ENCODE results near the gene ATPAF2. TPM values are rescaled to one million over a fixed set of nuclear protein-coding genes. Genes with fewer than 3 reads are reported as not detected.

Gene ATPAF2
- total RNA-seq, 3 donors from 2014 or later (not counting 1 experiment from before 2014, with no cell fraction given) = 31.4 to 43.4 (median 41.5) TPM

- H3K27ac ChIP-seq (ENCODE audit: low read length) = no peak overlapping the region
- TF ChIP-seq CTCF (IDR thresholded peaks at IDR 0.05) = no peak
- DNase-seq (no peak), ATAC-seq (no peak)
- H3K4me3 ChIP-seq (ENCODE audit: low read length) = no peak overlapping the region
- H3K4me1 ChIP-seq (ENCODE audit: control insufficient read depth, insufficient read depth, low read length) = no peaks in the 10 kb centered on the region
- Mint-ChIP-seq H3K36me3 (peaks cover 10% of the 10 kb centered on the region), H3K27ac (no peak overlapping the region), H3K4me3 (no peak overlapping the region), H3K9me3 (no peaks in the 10 kb centered on the region), H3K4me1 (no peaks in the 10 kb centered on the region), H3K27me3 (ENCODE audit: low read depth in 2 of 2) (no peaks in the 10 kb centered on the region)
- intact Hi-C loops (cut with micrococcal nuclease) = no loop called here
- no peaks in the 10 kb centered on the region for H3K9me3 ChIP-seq (ENCODE audit: control insufficient read depth, insufficient read depth, low read length)
- peaks cover 22% of the 10 kb centered on the region for H3K36me3 ChIP-seq (ENCODE audit: control insufficient read depth, insufficient read depth, low read length)
- H3K27me3 ChIP-seq (ENCODE audit: control insufficient read depth, insufficient read depth, low read length) = no peaks in the 10 kb centered on the region
- 90% methylated on average over 1 of the region's 2 CpGs for WGBS (ENCODE audit: insufficient coverage)
These were observed 25.1 kb upstream of the ATPAF2 start for GRCh38 chr17:18064053-18064452.

DNA sequence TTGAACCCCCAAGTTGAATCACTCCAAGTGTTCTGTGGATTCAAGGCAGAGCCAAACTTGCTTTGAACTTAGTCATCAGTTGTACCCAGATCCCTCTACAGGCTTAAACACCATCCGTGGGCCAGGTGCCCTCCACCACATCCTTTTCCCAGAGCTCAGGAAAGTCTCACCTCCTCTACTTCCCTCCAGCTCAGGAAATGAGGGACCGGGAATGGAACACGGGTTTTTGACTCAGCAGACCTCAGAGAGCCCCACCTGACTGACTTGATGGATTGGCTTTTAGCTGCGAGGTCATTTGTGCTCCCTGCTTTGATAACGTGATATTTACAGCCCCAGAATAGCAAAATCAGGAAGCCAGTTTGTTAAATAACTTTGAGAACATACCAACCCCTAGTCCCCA is 20.3 kb upstream of the ATPAF2 start:
- DNase-seq (no peak), ATAC-seq (no peak)
- Mint-ChIP-seq H3K9me3 (no peaks in the 10 kb centered on the region), H3K27ac (no peak overlapping the region), H3K4me3 (no peak overlapping the region), H3K27me3 (ENCODE audit: low read depth in 2 of 2) (no peaks in the 10 kb centered on the region), H3K36me3 (peaks cover 15% of the 10 kb centered on the region), H3K4me1 (no peaks in the 10 kb centered on the region)
- peaks cover 33% of the 10 kb centered on the region for H3K36me3 ChIP-seq (ENCODE audit: control insufficient read depth, insufficient read depth, low read length)
- WGBS (ENCODE audit: insufficient coverage) = 61% methylated on average over 5 of the region's 5 CpGs
- H3K27me3 ChIP-seq (ENCODE audit: control insufficient read depth, insufficient read depth, low read length) = no peaks in the 10 kb centered on the region
- intact Hi-C loops (cut with micrococcal nuclease) = no loop called here
- no peak overlapping the region for H3K27ac ChIP-seq (ENCODE audit: low read length)
- H3K4me3 ChIP-seq (ENCODE audit: low read length) = no peak overlapping the region
- no peak for TF ChIP-seq CTCF (IDR thresholded peaks at IDR 0.05)
- H3K9me3 ChIP-seq (ENCODE audit: control insufficient read depth, insufficient read depth, low read length) = no peaks in the 10 kb centered on the region
- no peaks in the 10 kb centered on the region for H3K4me1 ChIP-seq (ENCODE audit: control insufficient read depth, insufficient read depth, low read length)

DNA sequence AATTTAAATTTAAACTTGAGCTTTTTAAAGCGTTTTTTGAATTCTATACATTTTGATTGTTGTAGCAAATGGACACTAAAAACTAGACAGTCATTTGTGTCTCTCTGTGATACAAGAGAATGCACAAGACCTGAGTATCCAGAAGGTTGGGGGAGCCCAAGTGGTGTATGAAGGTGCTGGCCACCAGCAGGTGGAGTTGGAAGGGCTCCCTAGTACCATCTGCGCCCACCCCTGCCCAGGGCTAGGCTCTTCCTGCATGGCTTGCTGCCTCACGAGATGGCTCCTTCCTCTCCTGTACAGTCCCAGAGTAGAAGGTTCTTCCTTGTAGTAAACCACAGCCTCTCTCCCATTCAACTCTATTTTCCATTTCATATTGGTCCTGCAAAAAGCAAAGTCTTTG is 17.2 kb upstream of the ATPAF2 start:
- WGBS (ENCODE audit: insufficient coverage) = 76% methylated on average over 3 of the region's 3 CpGs
- Histone ChIP-seq H3K4me3 (ENCODE audit: low read length) (no peak overlapping the region), H3K27me3 (ENCODE audit: control insufficient read depth, insufficient read depth, low read length) (no peaks in the 10 kb centered on the region), H3K4me1 (ENCODE audit: control insufficient read depth, insufficient read depth, low read length) (no peaks in the 10 kb centered on the region), H3K9me3 (ENCODE audit: control insufficient read depth, insufficient read depth, low read length) (no peaks in the 10 kb centered on the region), H3K27ac (ENCODE audit: low read length) (no peak overlapping the region), H3K36me3 (ENCODE audit: control insufficient read depth, insufficient read depth, low read length) (peaks cover 32% of the 10 kb centered on the region)
- no peaks in the 10 kb centered on the region for H3K27me3 Mint-ChIP-seq (ENCODE audit: low read depth in 2 of 2)
- intact Hi-C loops (cut with micrococcal nuclease) = no loop called here
- DNase-seq (no peak), ATAC-seq (no peak)
- no peaks in the 10 kb centered on the region for H3K9me3 Mint-ChIP-seq
- TF ChIP-seq CTCF (IDR thresholded peaks at IDR 0.05) = no peak
- H3K4me1 Mint-ChIP-seq = no peaks in the 10 kb centered on the region
- H3K4me3 Mint-ChIP-seq = no peak overlapping the region
- no peak overlapping the region for H3K27ac Mint-ChIP-seq
- H3K36me3 Mint-ChIP-seq = peaks cover 13% of the 10 kb centered on the region

GRCh38 chr17:18055597-18055996 is 16.6 kb upstream of the ATPAF2 start:
- ATAC-seq (no peak), DNase-seq (no peak)
- no peaks in the 10 kb centered on the region for H3K9me3 Mint-ChIP-seq
- peaks cover 13% of the 10 kb centered on the region for H3K36me3 Mint-ChIP-seq
- H3K27ac ChIP-seq (ENCODE audit: low read length) = no peak overlapping the region
- no peaks in the 10 kb centered on the region for H3K4me1 Mint-ChIP-seq
- no peaks in the 10 kb centered on the region for H3K27me3 ChIP-seq (ENCODE audit: control insufficient read depth, insufficient read depth, low read length)
- WGBS (ENCODE audit: insufficient coverage) = 100% methylated on average over 6 of the region's 6 CpGs
- no peaks in the 10 kb centered on the region for H3K9me3 ChIP-seq (ENCODE audit: control insufficient read depth, insufficient read depth, low read length)
- no peaks in the 10 kb centered on the region for H3K4me1 ChIP-seq (ENCODE audit: control insufficient read depth, insufficient read depth, low read length)
- no peaks in the 10 kb centered on the region for H3K27me3 Mint-ChIP-seq (ENCODE audit: low read depth in 2 of 2)
- H3K36me3 ChIP-seq (ENCODE audit: control insufficient read depth, insufficient read depth, low read length) = peaks cover 29% of the 10 kb centered on the region
- no peak overlapping the region for H3K4me3 ChIP-seq (ENCODE audit: low read length)
- no peak overlapping the region for H3K4me3 Mint-ChIP-seq
- intact Hi-C loops (cut with micrococcal nuclease) = no loop called here
- TF ChIP-seq CTCF (IDR thresholded peaks at IDR 0.05) = no peak
- no peak overlapping the region for H3K27ac Mint-ChIP-seq

Measured in natural killer cell (primary cell).